Stomach (tissue), 9 donors: ENCODE data around the gene XPO6. TPM values are rescaled to one million over a fixed set of nuclear protein-coding genes. Genes with fewer than 3 reads are reported as not detected.

Experiments
- DNase-seq, 2 donors: peaks; one replicate each; pipeline versions ENCODE4 v3.0.0 to v3.0.0-alpha.2; 2013 to 2019
- H3K27ac ChIP-seq, 5 donors: fragments of 200-600 bp in 4 of 5; sonication (generic) in 4 of 5; one replicate each; pipeline ENCODE4 v1.5.1; 2013 to 2019; ENCODE audit warnings: mild to moderate bottlenecking in 1 of 5, moderate library complexity in 1 of 5
- H3K27me3 ChIP-seq, 3 donors: fragments of 200-600 bp; sonication (generic); one replicate each; pipeline ENCODE4 v1.5.1; 2017 to 2019; ENCODE audit warnings: mixed run types in 1 of 3
- H3K36me3 ChIP-seq, 4 donors: fragments of 200-600 bp; sonication (generic); 1 replicate in 3 of 4; 2 replicates in 1 of 4; pipeline ENCODE4 v1.5.1; 2016 to 2019
- H3K4me1 ChIP-seq, 4 donors: fragments of 200-600 bp; sonication (generic); one replicate each; pipeline ENCODE4 v1.5.1; 2016 to 2019
- H3K4me3 ChIP-seq, 4 donors: fragments of 200-600 bp; sonication (generic) in 3 of 4; one replicate each; pipeline ENCODE4 v1.5.1; 2016 to 2019; ENCODE audit warnings: mild to moderate bottlenecking in 1 of 4
- H3K9me3 ChIP-seq, 4 donors: fragments of 200-600 bp; sonication (generic); one replicate each; pipeline ENCODE4 v1.5.1; 2016 to 2019
- EP300 ChIP-seq: sonication (generic); formaldehyde crosslinking; IDR thresholded peaks from one replicate; pipeline ENCODE4 v1.6.1; 2017; ENCODE audit warnings: antibody characterized with exemption
- POLR2A ChIP-seq, 4 donors: fragments of 450-650 bp; IDR thresholded peaks; one replicate each; pipeline ENCODE4 v1.6.1; 2016; ENCODE audit warnings: antibody characterized with exemption in 4 of 4, control low read depth in 2 of 4, mild to moderate bottlenecking in 1 of 4, moderate library complexity in 1 of 4
- POLR2AphosphoS5 ChIP-seq, 3 donors: sonication (generic); formaldehyde crosslinking; IDR thresholded peaks; one replicate each; pipeline ENCODE4 v1.6.1; 2016; ENCODE audit warnings: antibody characterized with exemption in 3 of 3
- WGBS, 5 donors: extraction: QIAGEN DNeasy Blood & Tissue Kit in 3 of 5; methylation state at CpG; one replicate each; pipeline versions ENCODE4 v1.1.5 to v1.1.7; 2013 to 2018; 5-methylcytosine and 5-hydroxymethylcytosine counted together
- intact Hi-C: fragments of 100-400 bp; cut with DNase I; formaldehyde crosslinking; loops from one replicate; pipeline ENCODE4 v1.15.1; 2023; ENCODE audit warnings: low total_unique reads
- polyA plus RNA-seq, 3 donors: library from polyadenylated mRNA; stranded (reverse); fragments of 200-250 nt; gene quantifications; one replicate each; pipeline ENCODE4 v1.2.3, GENCODE V29; 2013
- total RNA-seq, 5 donors: library from RNA; depleted of rRNA; stranded (reverse); fragments of >200 nt; gene quantifications; one replicate each; pipeline versions ENCODE4 v1.1.0 to v1.2.3, GENCODE V29; 2014 to 2016
- TF ChIP-seq, protein P1 (sequence below), 7 experiments: fragments of 450-650 bp in 4 of 7; fragments of 200-600 bp in 3 of 7; sonication (generic) in 3 of 7; IDR thresholded peaks; one replicate each; pipeline ENCODE4 v1.5.1; 2016 to 2019; ENCODE audit warnings: antibody characterized with exemption in 7 of 7, control low read depth in 2 of 7, mild to moderate bottlenecking in 1 of 7
- donor health status: healthy with polysubstance abuse.
- donor health status: Bipolar disorder and iron deficiency.
- donor health status: healthy.

The XPO6 gene
- total and polyA plus RNA-seq, 8 donors, result 37.2 to 241 (median 85.2) TPM

- TF ChIP-seq, protein P1, sequence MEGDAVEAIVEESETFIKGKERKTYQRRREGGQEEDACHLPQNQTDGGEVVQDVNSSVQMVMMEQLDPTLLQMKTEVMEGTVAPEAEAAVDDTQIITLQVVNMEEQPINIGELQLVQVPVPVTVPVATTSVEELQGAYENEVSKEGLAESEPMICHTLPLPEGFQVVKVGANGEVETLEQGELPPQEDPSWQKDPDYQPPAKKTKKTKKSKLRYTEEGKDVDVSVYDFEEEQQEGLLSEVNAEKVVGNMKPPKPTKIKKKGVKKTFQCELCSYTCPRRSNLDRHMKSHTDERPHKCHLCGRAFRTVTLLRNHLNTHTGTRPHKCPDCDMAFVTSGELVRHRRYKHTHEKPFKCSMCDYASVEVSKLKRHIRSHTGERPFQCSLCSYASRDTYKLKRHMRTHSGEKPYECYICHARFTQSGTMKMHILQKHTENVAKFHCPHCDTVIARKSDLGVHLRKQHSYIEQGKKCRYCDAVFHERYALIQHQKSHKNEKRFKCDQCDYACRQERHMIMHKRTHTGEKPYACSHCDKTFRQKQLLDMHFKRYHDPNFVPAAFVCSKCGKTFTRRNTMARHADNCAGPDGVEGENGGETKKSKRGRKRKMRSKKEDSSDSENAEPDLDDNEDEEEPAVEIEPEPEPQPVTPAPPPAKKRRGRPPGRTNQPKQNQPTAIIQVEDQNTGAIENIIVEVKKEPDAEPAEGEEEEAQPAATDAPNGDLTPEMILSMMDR (IDR thresholded peaks at IDR 0.05), result no peak
- TF ChIP-seq POLR2A (IDR thresholded peaks at IDR 0.05) (no peak), EP300 (no peak), POLR2AphosphoS5 (IDR thresholded peaks at IDR 0.05) (peak in 2 of 3 donors; percentile 60 to 81)
- intact Hi-C loops, result no loop called here
- no peak overlapping the region for H3K4me3 ChIP-seq
- no peaks in the 10 kb centered on the region for H3K9me3 ChIP-seq
- no peaks in the 10 kb centered on the region for H3K27me3 ChIP-seq
- H3K36me3 ChIP-seq, result peaks cover 0 to 22% (median 17%) of the 10 kb centered on the region in 4 donors
- WGBS, 5 donors, result 6 to 32% (median 20%) methylated on average over 2 of the region's 2 CpGs
- H3K4me1 ChIP-seq, result peaks cover 18 to 71% (median 49%) of the 10 kb centered on the region in 4 donors
- DNase-seq, result peak; percentile 29 to 35
- H3K27ac ChIP-seq, result peak overlapping the region in 3 of 5 donors; percentile 21 to 54 (median 47)
Observed at GRCh38 chr16:28181515-28181914, 30.2 kb downstream of the XPO6 start.

DNA sequence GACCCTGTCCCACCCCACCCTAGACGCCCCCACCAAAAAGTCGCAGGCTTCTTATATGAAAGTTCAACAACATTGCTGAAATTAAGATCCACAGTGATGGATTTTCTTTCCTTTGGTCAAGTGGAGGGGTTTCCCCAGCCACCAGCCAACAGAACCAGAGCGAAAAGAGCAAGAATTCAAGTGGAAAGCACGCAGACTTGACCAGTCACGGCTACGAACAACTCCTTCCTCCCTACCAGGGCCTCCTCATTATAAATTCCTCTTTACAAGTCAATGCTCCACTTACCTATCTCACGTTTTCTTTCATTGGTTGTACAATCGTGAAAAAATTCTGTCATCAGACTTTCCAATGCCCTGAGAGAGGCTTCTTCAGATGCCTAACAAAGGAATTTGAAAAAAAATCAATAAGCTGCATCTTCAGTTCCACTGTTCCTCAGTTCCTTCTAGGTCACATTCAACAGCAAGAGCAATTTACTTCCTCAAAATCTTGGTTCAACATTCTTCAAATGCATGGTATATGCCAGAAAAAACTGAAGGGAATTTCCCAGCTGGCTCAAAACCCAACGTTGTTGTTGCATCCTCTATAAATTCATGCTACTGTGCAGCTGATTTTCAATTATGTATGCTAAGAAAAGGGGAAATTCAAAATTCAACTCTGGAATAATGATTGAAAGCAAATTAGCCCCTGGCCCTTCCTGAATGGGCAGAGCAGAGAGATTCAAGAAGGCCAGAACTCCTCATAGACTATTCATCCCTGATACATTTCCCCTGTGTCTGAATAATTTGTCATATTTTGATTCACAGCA is 30.9 kb downstream of the XPO6 start:
- intact Hi-C loops, result no loop called here
- Histone ChIP-seq H3K27ac (peak overlapping the region in 2 of 5 donors; percentile 21 to 47), H3K36me3 (peaks cover 3 to 25% (median 20%) of the 10 kb centered on the region in 4 donors), H3K27me3 (no peaks in the 10 kb centered on the region), H3K9me3 (no peaks in the 10 kb centered on the region), H3K4me1 (peaks cover 18 to 72% (median 45%) of the 10 kb centered on the region in 4 donors), H3K4me3 (no peak overlapping the region)
- peak in 1 of 2 donors; percentile 44 for DNase-seq
- TF ChIP-seq, protein P1 (IDR thresholded peaks at IDR 0.05), result no peak
- TF ChIP-seq EP300, result no peak
- TF ChIP-seq POLR2A (IDR thresholded peaks at IDR 0.05), result no peak
- no peak for TF ChIP-seq POLR2AphosphoS5 (IDR thresholded peaks at IDR 0.05)
- 75 to 79% (median 76%) methylated on average over 9 of the region's 9 CpGs for whole genome bisulfite sequencing, 5 donors

DNA sequence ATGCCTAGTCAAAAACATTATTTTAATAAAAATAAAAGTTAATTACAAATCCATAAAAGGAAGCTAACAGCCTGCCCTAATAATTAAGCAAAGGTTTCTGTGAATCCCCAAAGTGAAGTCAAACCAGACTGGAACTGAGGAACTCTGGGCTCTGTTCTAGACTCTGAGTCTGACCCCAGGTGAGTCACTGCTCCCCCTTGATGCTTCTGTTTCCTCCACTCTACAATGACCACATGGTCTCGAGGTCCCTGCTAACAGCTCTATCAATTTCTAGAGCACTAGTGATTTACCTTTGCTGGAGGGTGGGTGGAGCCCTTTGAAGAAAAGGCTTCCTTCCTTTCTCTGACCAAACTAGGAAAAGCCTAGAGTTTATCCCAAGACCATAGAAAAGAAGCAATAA is 32.4 kb downstream of the XPO6 start:
- Histone ChIP-seq H3K9me3 (no peaks in the 10 kb centered on the region), H3K4me3 (no peak overlapping the region), H3K4me1 (peaks cover 22 to 76% (median 37%) of the 10 kb centered on the region in 4 donors), H3K27ac (no peak overlapping the region), H3K36me3 (peaks cover 7 to 39% (median 34%) of the 10 kb centered on the region in 4 donors), H3K27me3 (no peaks in the 10 kb centered on the region)
- intact Hi-C loops, result no loop called here
- 76 to 100% (median 83%) methylated on average over 1 of the region's 1 CpG for WGBS, 5 donors
- TF ChIP-seq POLR2A (IDR thresholded peaks at IDR 0.05) (no peak), EP300 (no peak)
- TF ChIP-seq, protein P1 (IDR thresholded peaks at IDR 0.05), result no peak
- no peak for DNase-seq

DNA sequence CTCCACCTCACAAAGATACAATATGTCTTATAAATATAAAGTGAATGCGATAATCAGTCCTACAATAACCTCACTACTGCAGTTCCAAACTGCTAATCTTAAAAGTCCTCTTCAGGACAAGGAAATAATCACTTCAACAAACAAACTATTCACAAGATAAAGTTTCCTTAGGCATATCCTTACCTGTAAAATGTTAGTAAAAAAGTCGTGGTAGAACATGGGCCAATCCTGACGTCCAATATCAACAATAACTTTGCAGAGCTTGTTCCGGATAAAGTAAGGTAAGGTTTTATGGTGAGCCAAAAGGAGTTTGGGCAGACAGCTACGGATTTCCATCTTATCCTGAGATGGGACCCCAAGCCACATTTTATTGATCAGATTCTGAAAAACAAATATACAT is 36.0 kb downstream of the XPO6 start:
- 31 to 65% (median 57%) methylated on average over 5 of the region's 5 CpGs for WGBS, 5 donors
- no peaks in the 10 kb centered on the region for H3K9me3 ChIP-seq
- TF ChIP-seq POLR2AphosphoS5 (IDR thresholded peaks at IDR 0.05), result peak in 1 of 3 donors; percentile 37
- TF ChIP-seq, protein P1 (IDR thresholded peaks at IDR 0.05), result no peak
- no peak for TF ChIP-seq EP300
- TF ChIP-seq POLR2A (IDR thresholded peaks at IDR 0.05), result no peak
- no peaks in the 10 kb centered on the region for H3K27me3 ChIP-seq
- no peak overlapping the region for H3K4me3 ChIP-seq
- intact Hi-C loops, result no loop called here
- peaks cover 1 to 40% (median 5%) of the 10 kb centered on the region in 4 donors for H3K4me1 ChIP-seq
- no peak overlapping the region for H3K27ac ChIP-seq
- no peak for DNase-seq
- H3K36me3 ChIP-seq, result peaks cover 20 to 65% (median 59%) of the 10 kb centered on the region in 4 donors
